Spleen (tissue), 7 donors: ENCODE data around the gene TARP.

ENCODE experiments used
- CTCF ChIP-seq, 11 experiments: fragments of 200-600 bp in 7 of 11; fragments of 450-650 bp in 4 of 11; sonication (generic) in 4 of 11; IDR thresholded peaks in 8 of 11; conservative IDR thresholded peaks in 3 of 11; 1 replicate in 7 of 11; 2 replicates in 4 of 11; pipeline versions ENCODE4 v1.4.0 to v1.8.0; 2016 to 2021; ENCODE audit warnings: antibody characterized with exemption in 11 of 11, inconsistent platforms in 4 of 11, mild to moderate bottlenecking in 1 of 11
- POLR2A ChIP-seq, 3 donors: fragments of 450-650 bp; IDR thresholded peaks; one replicate each; pipeline ENCODE4 v1.5.1; 2017; ENCODE audit warnings: antibody characterized with exemption in 3 of 3, mild to moderate bottlenecking in 1 of 3
- donor health status: DM: no; HTN: no; CAD: no; lungs with moderate emphysema.
- donor health status: DM: no; HTN: no; CAD: no.
- donor health status: DM: no; HTN: no; CAD: no.

GRCh38 chr7:38294926-38295325, 21.5 kb upstream of the TARP start:
- TF ChIP-seq CTCF (IDR thresholded peaks at IDR 0.05 in 8 of 11, conservative IDR thresholded peaks at IDR 0.05 in 3 of 11): no peak
- no peak for TF ChIP-seq POLR2A (IDR thresholded peaks at IDR 0.05)
